Sigmoid colon (tissue), 7 donors: Measurements from ENCODE around the gene NADK. TPM values are rescaled to one million over a fixed set of nuclear protein-coding genes. Genes with fewer than 3 reads are reported as not detected.

Source experiments
- DNase-seq: peaks from one replicate; pipeline ENCODE4 v3.0.0-alpha.2; 2019
- H3K27ac ChIP-seq, 4 donors: fragments of 200-600 bp; sonication (generic); one replicate each; pipeline ENCODE4 v1.5.1; 2016 to 2019; ENCODE audit warnings: mild to moderate bottlenecking in 1 of 4
- H3K27me3 ChIP-seq, 3 donors: fragments of 200-600 bp; sonication (generic); one replicate each; pipeline ENCODE4 v1.5.1; 2019; ENCODE audit warnings: mild to moderate bottlenecking in 1 of 3
- H3K36me3 ChIP-seq, 4 donors: fragments of 200-600 bp; sonication (generic); one replicate each; pipeline ENCODE4 v1.5.1; 2016 to 2019
- H3K4me1 ChIP-seq, 4 donors: fragments of 200-600 bp; sonication (generic); one replicate each; pipeline ENCODE4 v1.5.1; 2017 to 2019
- H3K4me3 ChIP-seq, 4 donors: fragments of 200-600 bp; sonication (generic); one replicate each; pipeline ENCODE4 v1.5.1; 2017 to 2019; ENCODE audit warnings: mild to moderate bottlenecking in 2 of 4, moderate library complexity in 1 of 4
- H3K9me3 ChIP-seq, 4 donors: fragments of 200-600 bp in 3 of 4; sonication (generic) in 3 of 4; one replicate each; pipeline versions ENCODE4 v1.5.1 to v1.6.1; 2013 to 2019
- CTCF ChIP-seq, 4 experiments: fragments of 450-650 bp in 3 of 4; fragments of 200-600 bp in 1 of 4; IDR thresholded peaks; one replicate each; pipeline ENCODE4 v1.5.1; 2016 to 2019; ENCODE audit warnings: antibody characterized with exemption in 4 of 4, mild to moderate bottlenecking in 3 of 4, moderate library complexity in 2 of 4
- EP300 ChIP-seq, 4 donors: sonication (generic); formaldehyde crosslinking; IDR thresholded peaks; one replicate each; pipeline ENCODE4 v1.6.1; 2017; ENCODE audit warnings: antibody characterized with exemption in 4 of 4
- POLR2A ChIP-seq, 2 donors: fragments of 450-650 bp; IDR thresholded peaks; one replicate each; pipeline ENCODE4 v1.6.1; 2016; ENCODE audit warnings: antibody characterized with exemption in 2 of 2, mild to moderate bottlenecking in 2 of 2, moderate library complexity in 2 of 2
- POLR2AphosphoS5 ChIP-seq, 4 donors: sonication (generic); formaldehyde crosslinking; IDR thresholded peaks; one replicate each; pipeline ENCODE4 v1.6.1; 2017; ENCODE audit warnings: antibody characterized with exemption in 4 of 4
- WGBS, 2 donors: extraction: QIAGEN DNeasy Blood & Tissue Kit; methylation state at CpG; one replicate each; pipeline ENCODE4 v1.1.7; 2013; 5-methylcytosine and 5-hydroxymethylcytosine counted together
- intact Hi-C: fragments of 100-400 bp; cut with DNase I; formaldehyde crosslinking; loops from one replicate; pipeline ENCODE4 v1.15.1; 2023
- polyA plus RNA-seq, 3 donors: library from polyadenylated mRNA; stranded (reverse); fragments of 200-250 nt; gene quantifications; one replicate each; pipeline ENCODE4 v1.2.3, GENCODE V29; 2013
- total RNA-seq, 4 donors: library from RNA; depleted of rRNA; stranded (reverse); fragments of >200 nt; gene quantifications; one replicate each; pipeline ENCODE4 v1.1.0, GENCODE V29; 2016
- donor health status: healthy with polysubstance abuse.
- donor health status: Bipolar disorder and iron deficiency.
- donor health status: healthy.

The NADK gene
- total and polyA plus RNA-seq, 7 donors, result 34.9 to 121 (median 66.7) TPM

- H3K27ac ChIP-seq, result no peak overlapping the region
- no peak for DNase-seq
- H3K4me3 ChIP-seq, result no peak overlapping the region
- H3K4me1 ChIP-seq, result peaks cover 0 to 7% (median 5%) of the 10 kb centered on the region in 4 donors
- intact Hi-C loops, result no loop called here
- H3K27me3 ChIP-seq, result no peaks in the 10 kb centered on the region
- 97% methylated on average over 3 of the region's 3 CpGs for WGBS, 2 donors
- H3K36me3 ChIP-seq, result peaks cover 0 to 23% (median 11%) of the 10 kb centered on the region in 4 donors
- peaks cover 0 to 5% (median 1%) of the 10 kb centered on the region in 4 donors for H3K9me3 ChIP-seq
- TF ChIP-seq POLR2A (IDR thresholded peaks at IDR 0.05), result no peak
- TF ChIP-seq EP300 (IDR thresholded peaks at IDR 0.05), result no peak
- TF ChIP-seq POLR2AphosphoS5 (IDR thresholded peaks at IDR 0.05), result no peak
- no peak for TF ChIP-seq CTCF (IDR thresholded peaks at IDR 0.05)
These were observed 8.2 kb downstream of the NADK start for GRCh38 chr1:1770102-1770501.

- Histone ChIP-seq H3K4me1 (no peaks in the 10 kb centered on the region), H3K36me3 (peaks cover 0 to 40% (median 26%) of the 10 kb centered on the region in 4 donors), H3K9me3 (peaks cover 0 to 5% (median 1%) of the 10 kb centered on the region in 4 donors), H3K27ac (no peak overlapping the region), H3K4me3 (no peak overlapping the region), H3K27me3 (no peaks in the 10 kb centered on the region)
- DNase-seq, result no peak
- WGBS, 2 donors, result 84 to 92% methylated on average over 7 of the region's 7 CpGs
- intact Hi-C loops, result no loop called here
- no peak for TF ChIP-seq POLR2AphosphoS5 (IDR thresholded peaks at IDR 0.05)
- TF ChIP-seq POLR2A (IDR thresholded peaks at IDR 0.05), result no peak
- no peak for TF ChIP-seq CTCF (IDR thresholded peaks at IDR 0.05)
- TF ChIP-seq EP300 (IDR thresholded peaks at IDR 0.05), result no peak
These were observed 9.8 kb downstream of the NADK start for GRCh38 chr1:1768249-1768992.

GRCh38 chr1:1764876-1765470 is 13.3 kb downstream of the NADK start:
- intact Hi-C loops, result no loop called here
- no peak for DNase-seq

More at GRCh38 chr1:1764876-1765470, 13.3 kb downstream of the NADK start:
- H3K27ac ChIP-seq, result no peak overlapping the region
- peaks cover 8 to 55% (median 34%) of the 10 kb centered on the region in 4 donors for H3K36me3 ChIP-seq
- H3K27me3 ChIP-seq, result no peaks in the 10 kb centered on the region
- TF ChIP-seq CTCF (IDR thresholded peaks at IDR 0.05), result no peak
- TF ChIP-seq POLR2AphosphoS5 (IDR thresholded peaks at IDR 0.05), result no peak
- no peak for TF ChIP-seq EP300 (IDR thresholded peaks at IDR 0.05)
- no peak for TF ChIP-seq POLR2A (IDR thresholded peaks at IDR 0.05)
- H3K4me3 ChIP-seq, result no peak overlapping the region
- H3K9me3 ChIP-seq, result no peaks in the 10 kb centered on the region
- WGBS, 2 donors, result 86 to 87% methylated on average over 23 of the region's 23 CpGs
- no peaks in the 10 kb centered on the region for H3K4me1 ChIP-seq
